Measurements from ENCODE around the gene ELOB.
A peak's percentile ranks its signal among the peaks of the same experiment; 100 is the strongest.
"Not testable (repeated sequence)": the region's sequence is repeated elsewhere in the genome, so short reads cannot be mapped to it uniquely, and the experiment has no call there.

ELOB gene

GRCh38 chr16:2734844-2735515, 42.1 kb downstream of the ELOB start:
- no peak for TF ChIP-seq CTCF (IDR thresholded peaks at IDR 0.05)
- Histone ChIP-seq H3K27ac (no peak overlapping the region), H3K4me3 (no peak overlapping the region)
- no peak for DNase-seq (ENCODE audit: low spot score)

GRCh38 chr16:2728034-2728433, 49.0 kb downstream of the ELOB start:
- no peak for TF ChIP-seq CTCF (IDR thresholded peaks at IDR 0.05)

GRCh38 chr16:2726923-2727322, 50.2 kb downstream of the ELOB start:
- no peak for TF ChIP-seq CTCF (IDR thresholded peaks at IDR 0.05)
- no peak overlapping the region for H3K27ac ChIP-seq
- H3K4me3 ChIP-seq, result no peak overlapping the region
- no peak for DNase-seq (ENCODE audit: low spot score)

More at GRCh38 chr16:2728034-2728433, 49.0 kb downstream of the ELOB start:
- DNase-seq (ENCODE audit: low spot score), result no peak
- H3K27ac ChIP-seq, result no peak overlapping the region
- no peak overlapping the region for H3K4me3 ChIP-seq

GRCh38 chr16:2724816-2725348, 52.2 kb downstream of the ELOB start:
- Histone ChIP-seq H3K4me3 (no peak overlapping the region), H3K27ac (no peak overlapping the region)
- DNase-seq (ENCODE audit: low spot score), result no peak
- TF ChIP-seq CTCF (IDR thresholded peaks at IDR 0.05), result no peak

- no peak overlapping the region for H3K27ac ChIP-seq
Observed at GRCh38 chr16:2724088-2724676, 52.9 kb downstream of the ELOB start.

GRCh38 chr16:2721634-2722173, 55.4 kb downstream of the ELOB start:
- peak overlapping the region; percentile 92 for H3K4me3 ChIP-seq
- H3K27ac ChIP-seq, result peak overlapping the region in 1 of 2 donors; percentile 90
- DNase-seq (ENCODE audit: low spot score), result not testable (repeated sequence)

More at GRCh38 chr16:2724088-2724676, 52.9 kb downstream of the ELOB start:
- no peak for DNase-seq (ENCODE audit: low spot score)
- no peak overlapping the region for H3K4me3 ChIP-seq
- TF ChIP-seq CTCF (IDR thresholded peaks at IDR 0.05), result no peak

All from coronary artery (tissue), 2 donors.